Endothelial cell (in vitro differentiated cells): Measurements from ENCODE around the gene ZNF69. TPM values are rescaled to one million over a fixed set of nuclear protein-coding genes. Genes with fewer than 3 reads are reported as not detected.
"Not testable (repeated sequence)": the region's sequence is repeated elsewhere in the genome, so short reads cannot be mapped to it uniquely, and the experiment has no call there.

Experiments
- DNase-seq: peaks from one replicate; pipeline ENCODE4 v3.0.0; 2021; ENCODE audit warnings: low spot score
- H3K27ac Mint-ChIP-seq: one replicate; pipeline ENCODE4 v1.8.0; 2021; ENCODE audit warnings: mixed read lengths, inconsistent platforms; ENCODE audit not compliant: unreplicated experiment
- H3K27me3 Mint-ChIP-seq: one replicate; pipeline ENCODE4 v1.8.0; 2021; ENCODE audit warnings: mild to moderate bottlenecking, moderate library complexity, mixed read lengths, inconsistent platforms; ENCODE audit not compliant: unreplicated experiment
- H3K36me3 Mint-ChIP-seq: one replicate; pipeline ENCODE4 v1.8.0; 2021; ENCODE audit warnings: mild to moderate bottlenecking, low read depth, mixed read lengths, inconsistent platforms; ENCODE audit not compliant: unreplicated experiment
- H3K4me1 Mint-ChIP-seq: one replicate; pipeline ENCODE4 v1.8.0; 2021; ENCODE audit warnings: mild to moderate bottlenecking, mixed read lengths, inconsistent platforms; ENCODE audit not compliant: unreplicated experiment
- H3K4me3 Mint-ChIP-seq: one replicate; pipeline ENCODE4 v1.8.0; 2021; ENCODE audit warnings: mild to moderate bottlenecking, mixed read lengths, inconsistent platforms; ENCODE audit not compliant: unreplicated experiment
- H3K9me3 Mint-ChIP-seq: one replicate; pipeline ENCODE4 v1.8.0; 2021; ENCODE audit warnings: mixed read lengths, inconsistent platforms; ENCODE audit not compliant: unreplicated experiment
- CTCF ChIP-seq: fragments of 200-600 bp; sonication (generic); IDR thresholded peaks from one replicate; pipeline ENCODE4 v1.5.0; 2021; ENCODE audit warnings: antibody characterized with exemption; ENCODE audit not compliant: unreplicated experiment
- total RNA-seq: library from RNA; stranded (reverse); fragmentation: NEBNext Ultra II Directional; extraction: Animal tissue kit (Norgen Biotek cat#: 25700); gene quantifications from one replicate; pipeline ENCODE4 v1.2.1, GENCODE V29; 2021; ENCODE audit not compliant: unreplicated experiment

ZNF69 gene
- total RNA-seq, 1 donor from 2014 or later: not detected

GRCh38 chr19:11853358-11853757, 34.2 kb upstream of the ZNF69 start:
- no peak overlapping the region for H3K27ac Mint-ChIP-seq
- peaks cover 40% of the 10 kb centered on the region for H3K9me3 Mint-ChIP-seq
- H3K27me3 Mint-ChIP-seq: peaks cover 6% of the 10 kb centered on the region
- H3K36me3 Mint-ChIP-seq: peaks cover 16% of the 10 kb centered on the region
- no peak for TF ChIP-seq CTCF
- DNase-seq: no peak
- no peaks in the 10 kb centered on the region for H3K4me1 Mint-ChIP-seq
- H3K4me3 Mint-ChIP-seq: no peak overlapping the region

GRCh38 chr19:11856596-11857250, 30.9 kb upstream of the ZNF69 start:
- peaks cover 3% of the 10 kb centered on the region for H3K27me3 Mint-ChIP-seq
- TF ChIP-seq CTCF: no peak
- no peak overlapping the region for H3K4me3 Mint-ChIP-seq
- no peaks in the 10 kb centered on the region for H3K4me1 Mint-ChIP-seq
- H3K36me3 Mint-ChIP-seq: peaks cover 9% of the 10 kb centered on the region
- DNase-seq: no peak
- H3K9me3 Mint-ChIP-seq: peaks cover 35% of the 10 kb centered on the region
- H3K27ac Mint-ChIP-seq: no peak overlapping the region

GRCh38 chr19:11860721-11861120, 26.9 kb upstream of the ZNF69 start:
- Mint-ChIP-seq H3K27ac (no peak overlapping the region), H3K4me1 (no peaks in the 10 kb centered on the region), H3K27me3 (peaks cover 2% of the 10 kb centered on the region), H3K4me3 (no peak overlapping the region), H3K9me3 (peaks cover 32% of the 10 kb centered on the region), H3K36me3 (peaks cover 8% of the 10 kb centered on the region)
- DNase-seq: no peak
- no peak for TF ChIP-seq CTCF

- Mint-ChIP-seq H3K4me3 (no peak overlapping the region), H3K4me1 (no peaks in the 10 kb centered on the region), H3K36me3 (peaks cover 4% of the 10 kb centered on the region), H3K27ac (no peak overlapping the region), H3K9me3 (peaks cover 31% of the 10 kb centered on the region), H3K27me3 (no peaks in the 10 kb centered on the region)
- no peak for TF ChIP-seq CTCF
- no peak for DNase-seq
Measured at GRCh38 chr19:11861301-11861700, 26.3 kb upstream of the ZNF69 start.

- not testable (repeated sequence) for H3K4me1 Mint-ChIP-seq, H3K27ac Mint-ChIP-seq, H3K36me3 Mint-ChIP-seq, DNase-seq, H3K4me3 Mint-ChIP-seq, H3K27me3 Mint-ChIP-seq
- peaks cover 46% of the 10 kb centered on the region for H3K9me3 Mint-ChIP-seq
Measured at GRCh38 chr19:11867766-11868165, 19.8 kb upstream of the ZNF69 start.
